ENCODE data around the gene SLC25A42. TPM values are rescaled to one million over a fixed set of nuclear protein-coding genes. Genes with fewer than 3 reads are reported as not detected.
"Not testable (repeated sequence)": the region's sequence is repeated elsewhere in the genome, so short reads cannot be mapped to it uniquely, and the experiment has no call there.

Gene SLC25A42
- total RNA-seq, 1 experiment from 2014 or later: 4.5 TPM

DNA sequence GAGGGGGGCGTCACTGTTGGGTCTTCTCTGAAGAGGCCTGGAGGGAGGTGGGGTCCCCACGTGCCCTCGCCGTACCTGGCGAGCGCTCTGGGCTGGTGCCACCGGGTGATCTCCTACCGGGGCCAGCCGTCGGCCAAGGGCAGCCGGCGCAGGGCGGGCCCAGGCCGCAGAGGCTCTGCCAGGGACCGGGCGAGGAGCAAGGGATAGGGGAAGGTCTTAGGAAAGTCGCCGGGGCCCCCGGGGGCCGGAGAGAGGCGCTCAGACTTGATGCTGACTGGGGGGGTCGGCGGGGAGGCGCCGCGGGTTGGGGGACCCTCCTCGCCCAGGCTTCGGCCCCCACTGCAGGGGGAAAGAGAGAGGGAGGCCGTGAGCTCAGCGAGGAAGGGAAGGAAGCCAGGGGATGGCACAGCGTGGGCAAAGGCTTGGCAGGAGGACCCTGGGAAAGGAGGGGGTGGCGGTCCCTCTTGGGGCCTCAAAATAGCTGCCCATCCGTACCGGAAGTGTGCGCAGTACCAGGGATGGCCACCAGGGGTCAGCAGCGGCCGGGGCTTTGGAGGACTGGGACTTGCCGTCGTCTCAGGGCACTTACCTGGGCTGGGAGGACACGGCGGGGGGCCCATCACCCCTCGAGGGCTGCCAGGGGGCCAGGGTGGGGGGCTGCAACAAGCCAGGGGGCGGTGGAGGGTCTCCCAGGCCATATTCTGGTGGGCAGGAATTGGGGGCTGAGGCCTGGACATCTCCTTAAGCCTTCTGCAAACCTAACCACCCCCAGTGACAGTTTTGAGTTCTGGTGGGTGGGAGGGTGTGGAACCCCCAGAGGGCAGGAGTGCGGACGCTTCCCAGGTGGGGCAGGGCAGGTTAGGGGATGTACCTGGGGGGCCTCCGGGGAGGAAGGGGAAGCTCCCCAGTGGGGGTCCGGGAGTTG, 82.2 kb downstream of the SLC25A42 start:
- Histone ChIP-seq H3K4me2 (ENCODE audit: low read depth, low read length, poor library complexity, severe bottlenecking) (no peak overlapping the region), H3K9ac (ENCODE audit: low read length) (no peak overlapping the region), H2AFZ (ENCODE audit: low read length) (no peak overlapping the region)

DNA sequence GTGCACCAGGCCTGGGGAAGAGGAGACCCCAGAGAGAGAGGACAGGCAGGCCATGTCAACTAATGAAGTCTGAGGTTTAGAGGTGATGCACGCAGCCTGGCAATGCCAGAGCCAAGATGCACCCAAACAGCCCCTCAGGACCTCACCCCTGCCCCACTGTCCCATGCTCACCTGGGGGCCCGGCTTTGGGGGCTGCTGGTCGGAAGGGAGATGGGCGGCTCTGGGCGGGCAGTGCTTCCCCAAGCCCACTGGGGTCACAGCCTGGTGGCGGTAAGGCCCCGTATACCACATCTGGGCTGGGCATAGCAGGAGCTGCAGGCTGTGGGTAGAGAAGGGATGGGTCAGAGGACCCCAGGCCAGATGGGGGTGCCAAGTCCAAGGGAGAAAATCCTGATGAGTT, 83.1 kb downstream of the SLC25A42 start:
- Histone ChIP-seq H3K4me2 (ENCODE audit: low read depth, low read length, poor library complexity, severe bottlenecking) (no peak overlapping the region), H3K4me1 (ENCODE audit: low read length) (peaks cover 60% of the 10 kb centered on the region), H4K20me1 (ENCODE audit: insufficient read depth, low read depth, low read length) (peaks cover 33% of the 10 kb centered on the region; the same call in 1 of the 2 replicates)

More for the DNA sequence above, 82.2 kb downstream of the SLC25A42 start:
- Histone ChIP-seq H3K27ac (ENCODE audit: low read length) (peak overlapping the region; percentile 64), H4K20me1 (ENCODE audit: insufficient read depth, low read depth, low read length) (peaks cover 26% of the 10 kb centered on the region; the same call in 1 of the 2 replicates), H3K79me2 (ENCODE audit: low read length) (no peaks in the 10 kb centered on the region), H3K4me1 (ENCODE audit: low read length) (peaks cover 53% of the 10 kb centered on the region), H3K4me3 (ENCODE audit: low read length) (no peak overlapping the region), H3K27me3 (ENCODE audit: low read length) (no peaks in the 10 kb centered on the region), H3K9me3 (ENCODE audit: low read length) (no peaks in the 10 kb centered on the region), H3K36me3 (ENCODE audit: insufficient read depth, low read length) (peaks cover 44% of the 10 kb centered on the region), H3K9me2 (replicated peaks; ENCODE audit: insufficient read depth, low read length) (no peaks in the 10 kb centered on the region)
- DNase-seq: peak; percentile 91

GRCh38 chr19:19147344-19147743, 83.5 kb downstream of the SLC25A42 start:
- Histone ChIP-seq H2AFZ (ENCODE audit: low read length) (no peak overlapping the region), H4K20me1 (ENCODE audit: insufficient read depth, low read depth, low read length) (peaks cover 33% of the 10 kb centered on the region; the same call in 1 of the 2 replicates), H3K27me3 (ENCODE audit: low read length) (no peaks in the 10 kb centered on the region), H3K4me3 (ENCODE audit: low read length) (no peak overlapping the region), H3K4me2 (ENCODE audit: low read depth, low read length, poor library complexity, severe bottlenecking) (no peak overlapping the region), H3K36me3 (ENCODE audit: insufficient read depth, low read length) (peaks cover 48% of the 10 kb centered on the region), H3K4me1 (ENCODE audit: low read length) (peaks cover 65% of the 10 kb centered on the region), H3K27ac (ENCODE audit: low read length) (peak overlapping the region; percentile 64), H3K9me3 (ENCODE audit: low read length) (no peaks in the 10 kb centered on the region), H3K9ac (ENCODE audit: low read length) (peak overlapping the region; percentile 30; the same call in 1 of the 2 replicates), H3K9me2 (replicated peaks; ENCODE audit: insufficient read depth, low read length) (no peaks in the 10 kb centered on the region), H3K79me2 (ENCODE audit: low read length) (0 out of 2 replicates have a peak, but pooled peaks cover 2% of the 10 kb centered on the region)
- no peak for DNase-seq

More for the DNA sequence above, 83.1 kb downstream of the SLC25A42 start:
- H3K9me2 ChIP-seq (replicated peaks; ENCODE audit: insufficient read depth, low read length): no peaks in the 10 kb centered on the region
- H3K79me2 ChIP-seq (ENCODE audit: low read length): 0 out of 2 replicates have a peak, but pooled peaks cover 2% of the 10 kb centered on the region
- DNase-seq: no peak
- H3K27ac ChIP-seq (ENCODE audit: low read length): peak overlapping the region; percentile 64
- no peak overlapping the region for H2AFZ ChIP-seq (ENCODE audit: low read length)
- no peaks in the 10 kb centered on the region for H3K27me3 ChIP-seq (ENCODE audit: low read length)
- H3K9ac ChIP-seq (ENCODE audit: low read length): peak overlapping the region; percentile 30; the same call in 1 of the 2 replicates
- H3K36me3 ChIP-seq (ENCODE audit: insufficient read depth, low read length): peaks cover 48% of the 10 kb centered on the region
- no peaks in the 10 kb centered on the region for H3K9me3 ChIP-seq (ENCODE audit: low read length)
- no peak overlapping the region for H3K4me3 ChIP-seq (ENCODE audit: low read length)

DNA sequence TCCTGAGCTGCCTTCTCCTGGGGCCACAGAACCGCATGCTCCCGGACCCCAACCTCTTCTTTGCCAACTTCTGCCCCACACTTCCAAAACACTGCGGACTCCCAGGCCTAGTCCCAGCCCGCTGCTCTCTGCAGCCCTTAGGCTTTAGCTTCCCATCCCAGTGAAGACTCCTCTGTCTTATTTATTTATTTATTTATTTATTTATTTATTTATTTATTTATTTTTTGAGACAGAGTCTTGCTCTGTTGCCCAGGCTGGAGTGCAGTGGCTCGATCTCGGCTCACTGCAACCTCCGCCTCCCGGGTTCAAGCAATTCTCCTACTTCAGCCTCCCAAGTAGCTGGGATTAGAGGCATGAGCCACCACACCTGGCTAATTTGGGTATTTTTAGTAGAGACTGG, 84.7 kb downstream of the SLC25A42 start:
- H3K36me3 ChIP-seq (ENCODE audit: insufficient read depth, low read length): peaks cover 54% of the 10 kb centered on the region

GRCh38 chr19:19149435-19149834, 85.6 kb downstream of the SLC25A42 start:
- Histone ChIP-seq H3K4me2 (ENCODE audit: low read depth, low read length, poor library complexity, severe bottlenecking) (no peak overlapping the region), H3K9ac (ENCODE audit: low read length) (no peak overlapping the region), H4K20me1 (ENCODE audit: insufficient read depth, low read depth, low read length) (peaks cover 41% of the 10 kb centered on the region; the same call in 1 of the 2 replicates), H3K4me1 (ENCODE audit: low read length) (peaks cover 81% of the 10 kb centered on the region), H2AFZ (ENCODE audit: low read length) (no peak overlapping the region), H3K27me3 (ENCODE audit: low read length) (no peaks in the 10 kb centered on the region), H3K36me3 (ENCODE audit: insufficient read depth, low read length) (peaks cover 56% of the 10 kb centered on the region), H3K79me2 (ENCODE audit: low read length) (peaks cover 12% of the 10 kb centered on the region), H3K9me2 (replicated peaks; ENCODE audit: insufficient read depth, low read length) (no peaks in the 10 kb centered on the region), H3K9me3 (ENCODE audit: low read length) (no peaks in the 10 kb centered on the region), H3K27ac (ENCODE audit: low read length) (peak overlapping the region; percentile 77), H3K4me3 (ENCODE audit: low read length) (no peak overlapping the region)
- peak; percentile 55 for DNase-seq

More for the DNA sequence above, 84.7 kb downstream of the SLC25A42 start:
- Histone ChIP-seq H3K27ac (ENCODE audit: low read length) (peak overlapping the region; percentile 77), H4K20me1 (ENCODE audit: insufficient read depth, low read depth, low read length) (peaks cover 38% of the 10 kb centered on the region; the same call in 1 of the 2 replicates), H3K4me1 (ENCODE audit: low read length) (peaks cover 76% of the 10 kb centered on the region)
- H3K9me3 ChIP-seq (ENCODE audit: low read length); H3K9ac ChIP-seq (ENCODE audit: low read length); H3K4me2 ChIP-seq (ENCODE audit: low read depth, low read length, poor library complexity, severe bottlenecking); H2AFZ ChIP-seq (ENCODE audit: low read length); H3K4me3 ChIP-seq (ENCODE audit: low read length); H3K9me2 ChIP-seq (replicated peaks; ENCODE audit: insufficient read depth, low read length); H3K79me2 ChIP-seq (ENCODE audit: low read length); DNase-seq; H3K27me3 ChIP-seq (ENCODE audit: low read length): not testable (repeated sequence)

- Histone ChIP-seq H4K20me1 (ENCODE audit: insufficient read depth, low read depth, low read length) (peaks cover 46% of the 10 kb centered on the region; the same call in 1 of the 2 replicates), H3K9me3 (ENCODE audit: low read length) (no peaks in the 10 kb centered on the region), H3K79me2 (ENCODE audit: low read length) (peaks cover 21% of the 10 kb centered on the region), H3K9ac (ENCODE audit: low read length) (no peak overlapping the region), H3K9me2 (replicated peaks; ENCODE audit: insufficient read depth, low read length) (no peaks in the 10 kb centered on the region), H3K36me3 (ENCODE audit: insufficient read depth, low read length) (peaks cover 51% of the 10 kb centered on the region), H3K27ac (ENCODE audit: low read length) (peak overlapping the region; percentile 99), H3K4me1 (ENCODE audit: low read length) (peaks cover 88% of the 10 kb centered on the region), H2AFZ (ENCODE audit: low read length) (no peak overlapping the region), H3K4me3 (ENCODE audit: low read length) (no peak overlapping the region), H3K27me3 (ENCODE audit: low read length) (no peaks in the 10 kb centered on the region), H3K4me2 (ENCODE audit: low read depth, low read length, poor library complexity, severe bottlenecking) (no peak overlapping the region)
- DNase-seq: no peak
Measured at GRCh38 chr19:19151418-19151817, 87.6 kb downstream of the SLC25A42 start.

GRCh38 chr19:19152668-19153384, 89.0 kb downstream of the SLC25A42 start:
- Histone ChIP-seq H3K79me2 (ENCODE audit: low read length) (peaks cover 21% of the 10 kb centered on the region), H3K4me2 (ENCODE audit: low read depth, low read length, poor library complexity, severe bottlenecking) (peak overlapping the region; percentile 40), H3K9me2 (replicated peaks; ENCODE audit: insufficient read depth, low read length) (no peaks in the 10 kb centered on the region), H2AFZ (ENCODE audit: low read length) (no peak overlapping the region), H4K20me1 (ENCODE audit: insufficient read depth, low read depth, low read length) (peaks cover 33% of the 10 kb centered on the region; the same call in 1 of the 2 replicates), H3K27ac (ENCODE audit: low read length) (peak overlapping the region; percentile 99), H3K36me3 (ENCODE audit: insufficient read depth, low read length) (peaks cover 46% of the 10 kb centered on the region), H3K9ac (ENCODE audit: low read length) (peak overlapping the region; percentile 50), H3K27me3 (ENCODE audit: low read length) (no peaks in the 10 kb centered on the region), H3K4me1 (ENCODE audit: low read length) (peaks cover 88% of the 10 kb centered on the region), H3K9me3 (ENCODE audit: low read length) (no peaks in the 10 kb centered on the region), H3K4me3 (ENCODE audit: low read length) (no peak overlapping the region)
- no peak for DNase-seq
